Measurements from ENCODE around the gene ATP9B. TPM values are rescaled to one million over a fixed set of nuclear protein-coding genes. Genes with fewer than 3 reads are reported as not detected.
A peak's percentile ranks its signal among the peaks of the same experiment; 100 is the strongest.

ATP9B gene
- total RNA-seq, 2 donors from 2014 or later = 15.4 to 17.6 TPM

DNA sequence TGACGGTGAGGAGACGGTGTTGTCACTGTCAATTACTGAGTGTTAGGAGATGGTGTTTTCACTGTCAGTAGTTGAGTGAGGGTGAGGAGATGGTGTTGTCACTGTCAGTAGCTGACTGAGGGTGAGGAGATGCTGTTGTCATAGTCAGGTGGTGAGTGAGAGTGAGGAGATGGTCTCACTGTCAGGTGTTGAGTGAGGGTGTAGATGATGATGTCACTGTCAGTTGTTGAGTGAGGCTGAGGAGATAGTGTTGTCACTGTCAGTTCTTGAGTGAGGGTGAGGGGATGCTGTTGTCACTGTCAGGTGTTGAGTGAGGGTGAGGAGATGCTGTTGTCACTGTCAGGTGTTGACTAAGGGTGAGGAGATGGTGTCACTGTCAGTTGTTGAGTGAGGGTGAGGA is 3.4 kb upstream of the ATP9B start:
- no peak for DNase-seq (ENCODE audit: low spot score)
- Histone ChIP-seq H3K9me3 (peaks cover 0 to 3% of the 10 kb centered on the region in 2 donors), H3K4me3 (no peak overlapping the region), H3K27me3 (no peaks in the 10 kb centered on the region), H3K27ac (no peak overlapping the region), H3K4me1 (peaks cover 0 to 9% of the 10 kb centered on the region in 2 donors), H3K36me3 (no peaks in the 10 kb centered on the region)
- TF ChIP-seq, protein P1, sequence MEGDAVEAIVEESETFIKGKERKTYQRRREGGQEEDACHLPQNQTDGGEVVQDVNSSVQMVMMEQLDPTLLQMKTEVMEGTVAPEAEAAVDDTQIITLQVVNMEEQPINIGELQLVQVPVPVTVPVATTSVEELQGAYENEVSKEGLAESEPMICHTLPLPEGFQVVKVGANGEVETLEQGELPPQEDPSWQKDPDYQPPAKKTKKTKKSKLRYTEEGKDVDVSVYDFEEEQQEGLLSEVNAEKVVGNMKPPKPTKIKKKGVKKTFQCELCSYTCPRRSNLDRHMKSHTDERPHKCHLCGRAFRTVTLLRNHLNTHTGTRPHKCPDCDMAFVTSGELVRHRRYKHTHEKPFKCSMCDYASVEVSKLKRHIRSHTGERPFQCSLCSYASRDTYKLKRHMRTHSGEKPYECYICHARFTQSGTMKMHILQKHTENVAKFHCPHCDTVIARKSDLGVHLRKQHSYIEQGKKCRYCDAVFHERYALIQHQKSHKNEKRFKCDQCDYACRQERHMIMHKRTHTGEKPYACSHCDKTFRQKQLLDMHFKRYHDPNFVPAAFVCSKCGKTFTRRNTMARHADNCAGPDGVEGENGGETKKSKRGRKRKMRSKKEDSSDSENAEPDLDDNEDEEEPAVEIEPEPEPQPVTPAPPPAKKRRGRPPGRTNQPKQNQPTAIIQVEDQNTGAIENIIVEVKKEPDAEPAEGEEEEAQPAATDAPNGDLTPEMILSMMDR (IDR thresholded peaks at IDR 0.05) = no peak

DNA sequence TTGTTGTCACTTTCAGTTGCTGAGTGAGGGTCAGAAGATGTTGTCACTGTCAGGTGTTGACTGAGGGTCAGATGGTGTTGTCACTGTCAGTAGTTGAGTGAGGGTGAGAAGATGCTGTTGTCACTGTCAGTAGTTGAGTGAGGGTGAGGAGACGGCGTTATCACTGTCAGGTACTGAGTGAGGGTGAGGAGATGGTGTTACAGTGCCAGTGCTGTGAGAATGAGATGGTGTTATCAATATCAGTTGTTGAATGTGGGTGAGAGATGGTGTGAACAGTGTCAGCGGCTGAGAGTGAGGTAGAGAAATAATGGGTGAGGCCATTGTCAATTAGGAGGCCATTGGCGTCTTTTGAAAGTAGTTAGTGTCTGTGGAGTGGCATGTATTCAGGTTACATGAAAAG is 1.6 kb upstream of the ATP9B start:
- Histone ChIP-seq H3K27me3 (no peaks in the 10 kb centered on the region), H3K36me3 (no peaks in the 10 kb centered on the region), H3K4me3 (no peak overlapping the region), H3K4me1 (peaks cover 0 to 9% of the 10 kb centered on the region in 2 donors), H3K9me3 (peaks cover 0 to 3% of the 10 kb centered on the region in 2 donors), H3K27ac (no peak overlapping the region)
- DNase-seq (ENCODE audit: low spot score) = no peak
- TF ChIP-seq, protein P1 (IDR thresholded peaks at IDR 0.05) = no peak

DNA sequence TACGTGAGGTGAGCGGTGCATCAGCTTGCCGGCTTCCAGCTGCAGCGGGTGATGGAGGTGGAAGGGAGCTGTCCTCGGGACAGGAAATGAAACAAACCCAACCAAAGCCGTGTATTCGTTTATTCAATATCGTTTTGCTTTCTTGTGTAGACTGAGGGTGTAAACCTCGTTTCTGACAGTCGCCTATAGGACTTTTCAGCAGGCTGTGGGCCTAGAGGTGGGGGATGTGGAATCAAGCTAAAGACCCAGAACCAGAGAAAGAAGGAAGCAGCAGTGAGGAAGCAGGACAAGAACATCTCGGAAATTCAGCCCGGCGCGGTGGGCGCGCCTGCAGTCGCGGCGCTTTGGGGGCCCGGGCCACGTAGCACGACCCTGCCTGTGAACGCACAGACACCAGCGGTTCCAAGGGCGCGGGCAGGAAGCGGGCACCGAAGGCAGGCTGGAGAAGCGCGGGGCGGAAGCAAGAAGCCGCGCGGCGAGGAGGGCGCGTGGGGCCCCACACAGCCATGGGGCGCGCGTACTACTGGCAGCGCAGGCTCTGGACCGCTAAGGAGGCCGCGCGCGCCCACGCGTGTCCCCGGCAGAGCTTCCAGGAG is 755 bp upstream of the ATP9B start:
- no peaks in the 10 kb centered on the region for H3K27me3 ChIP-seq
- peaks cover 0 to 3% of the 10 kb centered on the region in 2 donors for H3K9me3 ChIP-seq
- H3K36me3 ChIP-seq = no peaks in the 10 kb centered on the region
- TF ChIP-seq, protein P1 (IDR thresholded peaks at IDR 0.05) = no peak
- peak overlapping the region; percentile 96 to 100 for H3K4me3 ChIP-seq
- H3K27ac ChIP-seq = peak overlapping the region; percentile 89
- H3K4me1 ChIP-seq = peaks cover 0 to 9% of the 10 kb centered on the region in 2 donors
- DNase-seq (ENCODE audit: low spot score) = no peak

DNA sequence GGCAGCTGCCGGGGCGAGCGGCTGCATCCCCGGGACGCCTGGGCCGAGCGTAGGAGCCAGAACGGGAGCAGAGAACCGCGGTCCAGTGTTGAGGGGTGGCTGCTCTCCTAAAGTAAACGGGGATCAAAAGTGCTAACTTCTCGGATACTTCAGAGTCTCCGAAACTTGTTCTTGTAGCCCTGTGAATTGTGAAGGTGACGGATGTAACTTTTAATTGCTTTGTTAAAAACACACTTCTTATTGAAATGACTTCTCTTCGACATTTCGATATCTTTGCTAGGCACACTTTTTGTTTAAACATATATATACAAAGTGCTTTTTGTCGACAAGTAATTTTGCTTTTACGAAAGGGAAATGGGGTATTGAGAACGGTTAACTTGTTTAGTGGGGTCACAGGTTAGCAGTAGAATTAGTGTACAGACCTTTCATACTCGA is 540 bp downstream of the ATP9B start:
- peak overlapping the region; percentile 96 to 100 for H3K4me3 ChIP-seq
- no peak for DNase-seq (ENCODE audit: low spot score)
- H3K9me3 ChIP-seq = peaks cover 0 to 3% of the 10 kb centered on the region in 2 donors
- no peaks in the 10 kb centered on the region for H3K27me3 ChIP-seq
- no peaks in the 10 kb centered on the region for H3K36me3 ChIP-seq
- H3K4me1 ChIP-seq = peaks cover 0 to 18% of the 10 kb centered on the region in 2 donors
- TF ChIP-seq, protein P1 (IDR thresholded peaks at IDR 0.05) = no peak
- peak overlapping the region; percentile 89 for H3K27ac ChIP-seq

DNA sequence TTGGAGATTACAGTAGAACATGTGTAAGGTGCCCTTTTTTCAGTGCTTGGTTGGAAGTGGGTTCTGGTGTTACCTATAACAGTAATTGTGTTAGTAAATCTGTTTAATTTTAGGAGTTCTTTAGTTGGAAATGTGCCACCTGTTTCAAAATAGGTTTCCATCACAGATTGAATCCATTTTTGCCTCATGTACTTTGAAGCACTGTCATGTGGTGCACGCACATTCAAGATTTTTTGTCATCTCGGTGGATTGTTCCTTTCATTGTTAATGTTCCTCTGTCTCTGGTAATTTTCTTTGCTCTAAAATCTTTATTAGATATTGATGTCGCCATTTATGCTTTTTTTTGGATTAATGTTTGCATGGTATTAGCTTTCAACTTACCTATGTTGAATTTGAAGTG is 1.3 kb downstream of the ATP9B start:
- Histone ChIP-seq H3K4me3 (peak overlapping the region; percentile 96 to 100), H3K9me3 (peaks cover 0 to 3% of the 10 kb centered on the region in 2 donors), H3K27ac (no peak overlapping the region), H3K36me3 (no peaks in the 10 kb centered on the region), H3K4me1 (peaks cover 0 to 18% of the 10 kb centered on the region in 2 donors), H3K27me3 (no peaks in the 10 kb centered on the region)
- no peak for DNase-seq (ENCODE audit: low spot score)
- TF ChIP-seq, protein P1 (IDR thresholded peaks at IDR 0.05) = no peak

GRCh38 chr18:79071037-79071436 is 1.8 kb downstream of the ATP9B start:
- H3K27ac ChIP-seq = no peak overlapping the region
- H3K27me3 ChIP-seq = no peaks in the 10 kb centered on the region
- H3K36me3 ChIP-seq = no peaks in the 10 kb centered on the region
- H3K9me3 ChIP-seq = peaks cover 0 to 3% of the 10 kb centered on the region in 2 donors
- TF ChIP-seq, protein P1 (IDR thresholded peaks at IDR 0.05) = no peak
- H3K4me1 ChIP-seq = peaks cover 0 to 18% of the 10 kb centered on the region in 2 donors
- DNase-seq (ENCODE audit: low spot score) = no peak
- H3K4me3 ChIP-seq = no peak overlapping the region

Measured in right atrium auricular region (tissue), 2 donors.